ENCODE results near the gene TEAD4.

The TEAD4 gene

GRCh38 chr12:3071710-3072109 lies 112.5 kb downstream of the TEAD4 start:
- no peak for TF ChIP-seq EZH2phosphoT487 (conservative IDR thresholded peaks at IDR 0.05; ENCODE audit: low read length)
- TF ChIP-seq, protein P1, sequence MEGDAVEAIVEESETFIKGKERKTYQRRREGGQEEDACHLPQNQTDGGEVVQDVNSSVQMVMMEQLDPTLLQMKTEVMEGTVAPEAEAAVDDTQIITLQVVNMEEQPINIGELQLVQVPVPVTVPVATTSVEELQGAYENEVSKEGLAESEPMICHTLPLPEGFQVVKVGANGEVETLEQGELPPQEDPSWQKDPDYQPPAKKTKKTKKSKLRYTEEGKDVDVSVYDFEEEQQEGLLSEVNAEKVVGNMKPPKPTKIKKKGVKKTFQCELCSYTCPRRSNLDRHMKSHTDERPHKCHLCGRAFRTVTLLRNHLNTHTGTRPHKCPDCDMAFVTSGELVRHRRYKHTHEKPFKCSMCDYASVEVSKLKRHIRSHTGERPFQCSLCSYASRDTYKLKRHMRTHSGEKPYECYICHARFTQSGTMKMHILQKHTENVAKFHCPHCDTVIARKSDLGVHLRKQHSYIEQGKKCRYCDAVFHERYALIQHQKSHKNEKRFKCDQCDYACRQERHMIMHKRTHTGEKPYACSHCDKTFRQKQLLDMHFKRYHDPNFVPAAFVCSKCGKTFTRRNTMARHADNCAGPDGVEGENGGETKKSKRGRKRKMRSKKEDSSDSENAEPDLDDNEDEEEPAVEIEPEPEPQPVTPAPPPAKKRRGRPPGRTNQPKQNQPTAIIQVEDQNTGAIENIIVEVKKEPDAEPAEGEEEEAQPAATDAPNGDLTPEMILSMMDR (IDR thresholded peaks at IDR 0.05; ENCODE audit: insufficient read depth, low read length, poor library complexity, severe bottlenecking) = no peak
- no peaks in the 10 kb centered on the region for H3K9me2 ChIP-seq (replicated peaks; ENCODE audit: insufficient read depth, low read length)
- no peak overlapping the region for H3K4me3 ChIP-seq (ENCODE audit: insufficient read depth, low read length, poor library complexity, severe bottlenecking)
- no peaks in the 10 kb centered on the region for H3K9me3 ChIP-seq (ENCODE audit: insufficient read depth, low read length)
- no peaks in the 10 kb centered on the region for H3K36me3 ChIP-seq (ENCODE audit: low read length)
- no peaks in the 10 kb centered on the region for H3K79me2 ChIP-seq (ENCODE audit: insufficient read depth, low read length)
- H3K9ac ChIP-seq (ENCODE audit: low read length) = no peak overlapping the region
- no peak overlapping the region for H3K27ac ChIP-seq (ENCODE audit: low read depth, low read length)
- no peaks in the 10 kb centered on the region for H3F3A ChIP-seq (ENCODE audit: insufficient read depth)
- no peaks in the 10 kb centered on the region for H3K27me3 ChIP-seq (ENCODE audit: low read length)
- no peaks in the 10 kb centered on the region for H4K20me1 ChIP-seq (ENCODE audit: low read depth, low read length)
- H3K4me2 ChIP-seq (ENCODE audit: low read depth, low read length, poor library complexity, severe bottlenecking) = no peak overlapping the region
- no peak overlapping the region for H2AFZ ChIP-seq (ENCODE audit: low read depth, low read length, severe bottlenecking)

GRCh38 chr12:3073438-3074250 lies 114.4 kb downstream of the TEAD4 start:
- Histone ChIP-seq H3K9ac (ENCODE audit: low read length) (no peak overlapping the region), H3K27ac (ENCODE audit: low read depth, low read length) (no peak overlapping the region), H3K9me2 (replicated peaks; ENCODE audit: insufficient read depth, low read length) (no peaks in the 10 kb centered on the region), H3K4me3 (ENCODE audit: insufficient read depth, low read length, poor library complexity, severe bottlenecking) (no peak overlapping the region), H3K79me2 (ENCODE audit: insufficient read depth, low read length) (no peaks in the 10 kb centered on the region), H3K27me3 (ENCODE audit: low read length) (no peaks in the 10 kb centered on the region), H3K36me3 (ENCODE audit: low read length) (no peaks in the 10 kb centered on the region), H3F3A (ENCODE audit: insufficient read depth) (no peaks in the 10 kb centered on the region), H2AFZ (ENCODE audit: low read depth, low read length, severe bottlenecking) (no peak overlapping the region), H3K9me3 (ENCODE audit: insufficient read depth, low read length) (no peaks in the 10 kb centered on the region), H4K20me1 (ENCODE audit: low read depth, low read length) (no peaks in the 10 kb centered on the region), H3K4me2 (ENCODE audit: low read depth, low read length, poor library complexity, severe bottlenecking) (no peak overlapping the region)
- TF ChIP-seq, protein P1 (IDR thresholded peaks at IDR 0.05; ENCODE audit: insufficient read depth, low read length, poor library complexity, severe bottlenecking) = peak; percentile 99
- TF ChIP-seq EZH2phosphoT487 (conservative IDR thresholded peaks at IDR 0.05; ENCODE audit: low read length) = no peak

DNA sequence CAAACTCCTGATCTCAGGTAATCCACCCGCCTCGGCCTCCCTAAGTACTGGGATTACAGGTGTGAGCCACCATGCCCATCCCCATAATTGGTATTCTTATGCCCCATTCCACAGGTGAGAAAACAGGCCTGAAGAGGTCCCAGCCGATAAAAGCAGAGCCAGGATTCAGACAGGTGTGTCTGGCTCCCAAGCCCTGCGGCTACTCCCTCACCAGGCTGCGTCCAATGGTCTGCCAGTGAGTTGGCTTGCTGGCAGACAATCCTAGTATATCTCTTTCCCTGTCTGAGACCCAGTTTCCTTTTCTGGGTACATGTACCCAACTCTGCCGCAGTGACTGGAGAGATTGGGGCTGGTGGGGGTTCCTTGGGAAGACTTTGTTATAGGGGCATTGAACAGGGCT lies 116.1 kb downstream of the TEAD4 start:
- no peak overlapping the region for H3K4me2 ChIP-seq (ENCODE audit: low read depth, low read length, poor library complexity, severe bottlenecking)

More for the DNA sequence above, 116.1 kb downstream of the TEAD4 start:
- no peaks in the 10 kb centered on the region for H3K79me2 ChIP-seq (ENCODE audit: insufficient read depth, low read length)
- no peak overlapping the region for H3K27ac ChIP-seq (ENCODE audit: low read depth, low read length)
- H3K9ac ChIP-seq (ENCODE audit: low read length) = no peak overlapping the region
- no peak overlapping the region for H2AFZ ChIP-seq (ENCODE audit: low read depth, low read length, severe bottlenecking)
- no peaks in the 10 kb centered on the region for H3K27me3 ChIP-seq (ENCODE audit: low read length)
- H3F3A ChIP-seq (ENCODE audit: insufficient read depth) = no peaks in the 10 kb centered on the region
- no peak for TF ChIP-seq EZH2phosphoT487 (conservative IDR thresholded peaks at IDR 0.05; ENCODE audit: low read length)
- TF ChIP-seq, protein P1 (IDR thresholded peaks at IDR 0.05; ENCODE audit: insufficient read depth, low read length, poor library complexity, severe bottlenecking) = no peak
- H3K9me3 ChIP-seq (ENCODE audit: insufficient read depth, low read length) = no peaks in the 10 kb centered on the region
- no peaks in the 10 kb centered on the region for H3K36me3 ChIP-seq (ENCODE audit: low read length)
- H3K9me2 ChIP-seq (replicated peaks; ENCODE audit: insufficient read depth, low read length) = no peaks in the 10 kb centered on the region
- no peak overlapping the region for H3K4me3 ChIP-seq (ENCODE audit: insufficient read depth, low read length, poor library complexity, severe bottlenecking)
- no peaks in the 10 kb centered on the region for H4K20me1 ChIP-seq (ENCODE audit: low read depth, low read length)
